ENCODE results near the gene GP2.

- TF ChIP-seq POLR2A (IDR thresholded peaks at IDR 0.05) (no peak), CTCF (IDR thresholded peaks at IDR 0.05) (no peak), POLR2AphosphoS5 (IDR thresholded peaks at IDR 0.05) (no peak)
Observed at GRCh38 chr16:20285993-20286499, 41.3 kb downstream of the GP2 start.
